SK-N-SH treated with all-trans-retinoic acid at 6 μM for 48 hours (cell line): ENCODE data around the gene SERPINA1.

Source experiments
- PPARA ChIP-seq: fragments of 250-450 bp; sonication (Bioruptor Pico); IDR thresholded peaks from 2 replicates; pipeline ENCODE4 v1.5.0; 2020; ENCODE audit warnings: mild to moderate bottlenecking, borderline replicate concordance
- SNAI2 ChIP-seq: fragments of 250-450 bp; sonication (Bioruptor Pico); IDR thresholded peaks from 2 replicates; pipeline ENCODE4 v1.5.0; 2020; ENCODE audit warnings: mild to moderate bottlenecking, moderate library complexity
- ZC3H10 ChIP-seq: fragments of 250-450 bp; sonication (Bioruptor Pico); IDR thresholded peaks from 2 replicates; pipeline ENCODE4 v1.5.1; 2021; ENCODE audit warnings: mild to moderate bottlenecking, moderate library complexity
- ZNF8 ChIP-seq: fragments of 450-650 bp; formaldehyde crosslinking; IDR thresholded peaks from 2 replicates; pipeline ENCODE4 v1.5.0; 2020; ENCODE audit warnings: mild to moderate bottlenecking, moderate library complexity
- TF ChIP-seq, protein P1 (sequence below): fragments of 250-450 bp; sonication (Bioruptor Pico); IDR thresholded peaks from 2 replicates; pipeline ENCODE4 v1.8.0; 2020; ENCODE audit warnings: mild to moderate bottlenecking, moderate library complexity, borderline replicate concordance

DNA sequence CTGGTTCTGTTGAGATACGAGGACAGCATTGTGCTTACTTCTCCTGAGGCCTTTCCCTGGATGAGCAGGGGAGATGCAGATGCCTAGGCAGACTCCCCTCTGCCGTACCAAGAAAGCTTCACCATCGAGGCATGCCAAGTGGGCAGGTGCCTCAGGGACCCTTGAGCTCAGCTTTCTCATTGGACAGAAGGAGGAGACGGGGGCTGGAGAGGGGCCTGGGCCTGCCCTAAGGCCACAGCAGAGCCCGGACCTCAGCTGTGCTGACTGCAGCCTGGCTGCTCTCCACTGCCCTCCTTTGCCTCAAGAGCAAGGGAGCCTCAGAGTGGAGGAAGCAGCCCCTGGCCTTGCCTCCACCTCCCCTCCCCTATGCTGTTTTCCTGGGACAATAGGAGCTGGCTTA is 23.4 kb downstream of the SERPINA1 start:
- no peak for TF ChIP-seq PPARA
- TF ChIP-seq, protein P1, sequence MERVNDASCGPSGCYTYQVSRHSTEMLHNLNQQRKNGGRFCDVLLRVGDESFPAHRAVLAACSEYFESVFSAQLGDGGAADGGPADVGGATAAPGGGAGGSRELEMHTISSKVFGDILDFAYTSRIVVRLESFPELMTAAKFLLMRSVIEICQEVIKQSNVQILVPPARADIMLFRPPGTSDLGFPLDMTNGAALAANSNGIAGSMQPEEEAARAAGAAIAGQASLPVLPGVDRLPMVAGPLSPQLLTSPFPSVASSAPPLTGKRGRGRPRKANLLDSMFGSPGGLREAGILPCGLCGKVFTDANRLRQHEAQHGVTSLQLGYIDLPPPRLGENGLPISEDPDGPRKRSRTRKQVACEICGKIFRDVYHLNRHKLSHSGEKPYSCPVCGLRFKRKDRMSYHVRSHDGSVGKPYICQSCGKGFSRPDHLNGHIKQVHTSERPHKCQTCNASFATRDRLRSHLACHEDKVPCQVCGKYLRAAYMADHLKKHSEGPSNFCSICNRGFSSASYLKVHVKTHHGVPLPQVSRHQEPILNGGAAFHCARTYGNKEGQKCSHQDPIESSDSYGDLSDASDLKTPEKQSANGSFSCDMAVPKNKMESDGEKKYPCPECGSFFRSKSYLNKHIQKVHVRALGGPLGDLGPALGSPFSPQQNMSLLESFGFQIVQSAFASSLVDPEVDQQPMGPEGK: no peak
- no peak for TF ChIP-seq SNAI2 (CRISPR knock-in tag)
- TF ChIP-seq ZC3H10 (CRISPR knock-in tag): no peak
- no peak for TF ChIP-seq ZNF8 (CRISPR knock-in tag)
